KOPT-K1 (cell line): ENCODE results near the gene SNX20.

ENCODE experiments used
- H3K27ac ChIP-seq: fragments of 200-600 bp; sonication (generic); 2 replicates; pipeline ENCODE4 v1.5.1; 2016; ENCODE audit warnings: antibody characterized with exemption, mild to moderate bottlenecking, low read depth, low read length; ENCODE audit not compliant: poor library complexity, severe bottlenecking
- H3K36me3 ChIP-seq: fragments of 200-600 bp; sonication (generic); 2 replicates; pipeline ENCODE4 v1.5.1; 2017; ENCODE audit warnings: antibody characterized with exemption, mild to moderate bottlenecking, low read length, moderate library complexity; ENCODE audit not compliant: insufficient read depth
- H3K9me3 ChIP-seq: fragments of 200-600 bp; sonication (generic); 2 replicates; pipeline ENCODE4 v1.5.1; 2017; ENCODE audit warnings: antibody characterized with exemption, low read length, mild to moderate bottlenecking; ENCODE audit not compliant: insufficient read depth, poor library complexity, severe bottlenecking

SNX20 gene, protein sequence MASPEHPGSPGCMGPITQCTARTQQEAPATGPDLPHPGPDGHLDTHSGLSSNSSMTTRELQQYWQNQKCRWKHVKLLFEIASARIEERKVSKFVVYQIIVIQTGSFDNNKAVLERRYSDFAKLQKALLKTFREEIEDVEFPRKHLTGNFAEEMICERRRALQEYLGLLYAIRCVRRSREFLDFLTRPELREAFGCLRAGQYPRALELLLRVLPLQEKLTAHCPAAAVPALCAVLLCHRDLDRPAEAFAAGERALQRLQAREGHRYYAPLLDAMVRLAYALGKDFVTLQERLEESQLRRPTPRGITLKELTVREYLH

DNA sequence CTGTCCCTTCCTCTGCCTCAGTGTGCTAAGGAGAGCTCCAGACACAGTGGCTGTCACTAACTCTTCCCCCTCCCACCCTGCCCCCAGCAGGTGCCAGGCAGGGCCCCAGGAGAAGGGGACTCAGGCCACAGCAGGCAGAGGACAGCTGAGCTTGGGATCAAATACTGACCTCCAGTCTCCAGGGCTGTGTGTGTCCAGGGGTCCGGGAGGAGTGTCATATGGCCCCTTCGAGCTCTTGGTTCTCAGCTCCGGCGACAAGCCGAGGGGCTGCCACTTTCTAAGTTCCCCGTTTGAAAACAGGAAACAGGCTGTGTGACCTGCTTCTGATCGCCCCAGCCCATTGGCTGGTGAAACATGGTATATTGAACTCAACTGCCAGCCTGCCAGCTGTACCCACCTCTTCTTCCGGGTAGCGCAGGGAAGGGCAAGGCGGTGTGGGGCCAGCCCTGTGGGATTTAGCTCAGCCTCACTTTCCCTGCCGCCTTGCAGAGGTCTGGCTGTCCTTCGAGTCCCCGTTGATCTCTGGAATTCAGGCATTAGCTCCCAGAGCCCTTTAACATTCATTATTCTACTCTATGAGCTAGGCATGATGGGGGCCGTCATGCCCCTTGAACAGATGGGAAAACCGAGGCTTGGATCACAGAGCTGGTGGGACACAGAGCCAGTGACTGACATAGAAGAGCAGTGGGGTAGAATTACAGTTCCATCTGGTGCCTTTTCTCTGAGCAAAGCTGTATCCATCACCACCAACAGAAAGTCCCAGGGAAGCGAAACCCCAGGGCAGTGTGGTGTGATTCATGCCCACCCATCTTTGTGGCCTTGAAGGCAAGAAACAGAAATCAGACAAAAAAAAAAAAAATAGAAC is at the start of gene SNX20:
Gene SNX20 (minus strand): TSS at position 292 of the 865 bp plus-strand sequence. CDS start 3,786 bp downstream, outside the sequence.
- Histone ChIP-seq H3K27ac (peak within 1 kb of the TSS; percentile 68), H3K36me3 (peaks cover 8% of the 10 kb centered on the region; the same call in 1 of the 2 replicates), H3K9me3 (no peaks in the 10 kb centered on the region)

GRCh38 chr16:50724306-50724705 is 43.2 kb upstream of the SNX20 start:
- Histone ChIP-seq H3K9me3 (peaks cover 8% of the 10 kb centered on the region), H3K36me3 (no peaks in the 10 kb centered on the region), H3K27ac (no peak overlapping the region)

GRCh38 chr16:50722960-50723359 is 41.8 kb upstream of the SNX20 start:
- Histone ChIP-seq H3K9me3 (peaks cover 8% of the 10 kb centered on the region), H3K27ac (no peak overlapping the region), H3K36me3 (no peaks in the 10 kb centered on the region)

- H3K36me3 ChIP-seq = no peaks in the 10 kb centered on the region
- H3K27ac ChIP-seq = no peak overlapping the region
Measured at GRCh38 chr16:50722405-50722737, 41.3 kb upstream of the SNX20 start.

GRCh38 chr16:50721549-50722404 is 40.7 kb upstream of the SNX20 start:
- H3K9me3 ChIP-seq = peaks cover 8% of the 10 kb centered on the region
- no peaks in the 10 kb centered on the region for H3K36me3 ChIP-seq
- no peak overlapping the region for H3K27ac ChIP-seq

More at GRCh38 chr16:50722405-50722737, 41.3 kb upstream of the SNX20 start:
- H3K9me3 ChIP-seq = peaks cover 8% of the 10 kb centered on the region

GRCh38 chr16:50719401-50720337 is 38.6 kb upstream of the SNX20 start:
- Histone ChIP-seq H3K9me3 (peaks cover 8% of the 10 kb centered on the region), H3K27ac (no peak overlapping the region), H3K36me3 (no peaks in the 10 kb centered on the region)

GRCh38 chr16:50718761-50719400 is 37.8 kb upstream of the SNX20 start:
- H3K27ac ChIP-seq = no peak overlapping the region
- no peaks in the 10 kb centered on the region for H3K36me3 ChIP-seq
- peaks cover 2% of the 10 kb centered on the region for H3K9me3 ChIP-seq

- Histone ChIP-seq H3K9me3 (no peaks in the 10 kb centered on the region), H3K27ac (no peak overlapping the region), H3K36me3 (no peaks in the 10 kb centered on the region)
Measured at GRCh38 chr16:50718061-50718760, 37.1 kb upstream of the SNX20 start.

DNA sequence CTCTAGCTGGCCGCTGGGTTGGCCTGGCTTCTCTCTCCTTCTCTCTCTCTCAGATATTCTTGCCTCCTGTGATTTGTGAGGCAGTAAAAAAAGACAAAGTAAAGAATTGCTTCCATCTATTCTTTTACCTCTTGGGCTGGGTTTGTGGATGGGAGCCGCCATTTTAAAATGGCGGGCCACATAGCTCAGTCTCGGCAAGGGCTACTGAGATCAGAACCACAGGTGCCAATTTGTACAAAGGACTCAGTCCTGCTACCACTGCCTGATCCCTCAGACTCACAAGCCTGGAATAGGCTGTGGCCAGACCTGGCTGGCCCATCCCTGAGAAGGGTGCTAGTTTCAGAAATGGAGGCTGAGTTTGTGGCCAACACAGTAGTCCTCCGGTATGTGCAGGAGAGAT is 36.4 kb upstream of the SNX20 start:
- no peaks in the 10 kb centered on the region for H3K9me3 ChIP-seq
- H3K36me3 ChIP-seq = no peaks in the 10 kb centered on the region
- no peak overlapping the region for H3K27ac ChIP-seq

GRCh38 chr16:50717091-50717490 is 36.0 kb upstream of the SNX20 start:
- no peaks in the 10 kb centered on the region for H3K9me3 ChIP-seq
- no peaks in the 10 kb centered on the region for H3K36me3 ChIP-seq
- no peak overlapping the region for H3K27ac ChIP-seq

DNA sequence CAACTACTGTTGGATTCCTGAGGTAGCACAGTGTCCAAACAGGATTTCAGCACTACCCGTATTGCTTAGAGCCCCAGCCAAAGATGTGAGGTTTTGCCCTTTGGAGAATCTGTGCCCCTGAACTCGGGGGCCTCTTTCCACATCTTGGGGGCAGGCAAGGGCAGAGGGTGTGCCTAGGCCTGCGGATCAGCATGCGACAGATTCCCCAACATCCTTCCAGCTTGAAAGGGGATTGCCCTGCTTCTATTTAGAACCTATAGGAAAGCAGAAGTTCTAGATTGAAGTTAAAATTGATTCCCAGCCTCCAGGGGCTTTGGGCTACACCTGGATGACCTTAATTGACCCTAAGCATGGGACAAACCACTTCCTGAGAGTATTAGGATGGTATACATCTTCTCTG is 31.8 kb upstream of the SNX20 start:
- no peaks in the 10 kb centered on the region for H3K36me3 ChIP-seq
- no peak overlapping the region for H3K27ac ChIP-seq
- no peaks in the 10 kb centered on the region for H3K9me3 ChIP-seq

GRCh38 chr16:50712560-50712898 is 31.4 kb upstream of the SNX20 start:
- Histone ChIP-seq H3K9me3 (no peaks in the 10 kb centered on the region), H3K27ac (no peak overlapping the region), H3K36me3 (no peaks in the 10 kb centered on the region)

- H3K9me3 ChIP-seq = no peaks in the 10 kb centered on the region
- no peaks in the 10 kb centered on the region for H3K36me3 ChIP-seq
- no peak overlapping the region for H3K27ac ChIP-seq
Measured at GRCh38 chr16:50711862-50712559, 30.9 kb upstream of the SNX20 start.
